ENCODE results near the gene PDZRN3.

DNA sequence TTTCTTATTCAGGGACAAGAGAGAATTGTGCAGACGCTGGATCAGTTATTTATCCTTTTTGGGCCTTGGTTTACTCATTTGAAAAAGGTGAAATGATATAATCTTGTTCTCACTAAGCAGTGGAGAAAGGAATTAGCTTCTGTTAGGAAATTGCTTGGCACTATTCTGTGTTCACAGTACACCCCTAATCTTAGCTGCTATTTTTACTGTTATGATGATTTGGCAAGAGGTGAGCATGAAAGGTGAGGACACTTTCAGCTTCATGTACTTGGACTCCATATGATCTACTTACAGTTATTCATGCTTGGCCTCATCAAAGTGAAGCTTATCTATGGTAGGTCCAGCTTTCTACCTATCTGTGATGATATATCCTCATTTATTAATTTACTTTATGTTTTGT is 282.7 kb downstream of the PDZRN3 start:
- TF ChIP-seq, protein P1, sequence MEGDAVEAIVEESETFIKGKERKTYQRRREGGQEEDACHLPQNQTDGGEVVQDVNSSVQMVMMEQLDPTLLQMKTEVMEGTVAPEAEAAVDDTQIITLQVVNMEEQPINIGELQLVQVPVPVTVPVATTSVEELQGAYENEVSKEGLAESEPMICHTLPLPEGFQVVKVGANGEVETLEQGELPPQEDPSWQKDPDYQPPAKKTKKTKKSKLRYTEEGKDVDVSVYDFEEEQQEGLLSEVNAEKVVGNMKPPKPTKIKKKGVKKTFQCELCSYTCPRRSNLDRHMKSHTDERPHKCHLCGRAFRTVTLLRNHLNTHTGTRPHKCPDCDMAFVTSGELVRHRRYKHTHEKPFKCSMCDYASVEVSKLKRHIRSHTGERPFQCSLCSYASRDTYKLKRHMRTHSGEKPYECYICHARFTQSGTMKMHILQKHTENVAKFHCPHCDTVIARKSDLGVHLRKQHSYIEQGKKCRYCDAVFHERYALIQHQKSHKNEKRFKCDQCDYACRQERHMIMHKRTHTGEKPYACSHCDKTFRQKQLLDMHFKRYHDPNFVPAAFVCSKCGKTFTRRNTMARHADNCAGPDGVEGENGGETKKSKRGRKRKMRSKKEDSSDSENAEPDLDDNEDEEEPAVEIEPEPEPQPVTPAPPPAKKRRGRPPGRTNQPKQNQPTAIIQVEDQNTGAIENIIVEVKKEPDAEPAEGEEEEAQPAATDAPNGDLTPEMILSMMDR (IDR thresholded peaks at IDR 0.05; ENCODE audit: insufficient read depth, low read length): no peak
- no peak for TF ChIP-seq POLR2AphosphoS5 (IDR thresholded peaks at IDR 0.05; ENCODE audit: low read depth)
- TF ChIP-seq REST (IDR thresholded peaks at IDR 0.05; ENCODE audit: insufficient replicate concordance, low read depth): no peak
- TF ChIP-seq GABPA (IDR thresholded peaks at IDR 0.05; ENCODE audit: low read depth): no peak
